Colonic mucosa (tissue), 4 donors: ENCODE data around the gene PLCL2. TPM values are rescaled to one million over a fixed set of nuclear protein-coding genes. Genes with fewer than 3 reads are reported as not detected.

Experiments
- DNase-seq: peaks from one replicate; pipeline ENCODE4 v3.0.0-alpha.2; 2020
- H3K27ac ChIP-seq: fragments of 200-600 bp; one replicate; pipeline ENCODE4 v1.8.0; 2021
- H3K27me3 ChIP-seq: fragments of 200-600 bp; one replicate; pipeline ENCODE4 v1.8.0; 2021
- H3K36me3 ChIP-seq: fragments of 200-600 bp; one replicate; pipeline ENCODE4 v1.8.0; 2021
- H3K4me1 ChIP-seq: fragments of 200-600 bp; one replicate; pipeline ENCODE4 v1.8.0; 2021; ENCODE audit warnings: mild to moderate bottlenecking
- H3K4me3 ChIP-seq: fragments of 200-600 bp; one replicate; pipeline ENCODE4 v1.8.0; 2021
- H3K9ac ChIP-seq, 2 donors: one replicate each; pipeline ENCODE4 v1.7.0; 2013; ENCODE audit warnings: control low read depth in 2 of 2, low read depth in 2 of 2, low read length in 2 of 2
- H3K9me3 ChIP-seq: fragments of 200-600 bp; one replicate; pipeline ENCODE4 v1.8.0; 2021
- CTCF ChIP-seq: fragments of 200-600 bp; IDR thresholded peaks from one replicate; pipeline ENCODE4 v1.8.0; 2022; ENCODE audit warnings: antibody characterized with exemption, mild to moderate bottlenecking
- intact Hi-C: fragments of 100-400 bp; cut with DNase I; formaldehyde crosslinking; loops from one replicate; pipeline ENCODE4 v1.14.1; 2022
- total RNA-seq, 2 donors: library from RNA; stranded (reverse); fragmentation: NEBNext Ultra II Directional in 1 of 2; extraction: Animal tissue kit (Norgen Biotek cat#: 25700) in 1 of 2; gene quantifications; one replicate each; pipeline ENCODE4 v1.2.1, GENCODE V29; 2021
- donor health status: healthy.
- donor health status: DM: no; HTN: no; CAD: no.
- donor health status: DM: no; HTN: no; CAD: no.

The PLCL2 gene
- total RNA-seq, 2 donors from 2014 or later, result 12.3 to 15.0 TPM

- intact Hi-C loops, result no loop called here
- Histone ChIP-seq H3K4me3 (no peak overlapping the region), H3K9ac (no peak overlapping the region), H3K36me3 (no peaks in the 10 kb centered on the region), H3K27me3 (no peaks in the 10 kb centered on the region), H3K4me1 (no peaks in the 10 kb centered on the region), H3K9me3 (no peaks in the 10 kb centered on the region), H3K27ac (no peak overlapping the region)
- no peak for TF ChIP-seq CTCF
- no peak for DNase-seq
Measured at GRCh38 chr3:16923112-16923511, 38.4 kb downstream of the PLCL2 start.

- no peak for TF ChIP-seq CTCF
- no peak overlapping the region for H3K4me3 ChIP-seq
- DNase-seq, result no peak
Measured at GRCh38 chr3:16927485-16927884, 42.7 kb downstream of the PLCL2 start.

GRCh38 chr3:16928386-16929132, 43.8 kb downstream of the PLCL2 start:
- intact Hi-C loops, result no loop called here
- no peaks in the 10 kb centered on the region for H3K27me3 ChIP-seq
- H3K9ac ChIP-seq, result no peak overlapping the region
- no peaks in the 10 kb centered on the region for H3K4me1 ChIP-seq
- H3K9me3 ChIP-seq, result no peaks in the 10 kb centered on the region
- no peak overlapping the region for H3K4me3 ChIP-seq
- TF ChIP-seq CTCF, result no peak
- no peak for DNase-seq
- H3K36me3 ChIP-seq, result no peaks in the 10 kb centered on the region
- no peak overlapping the region for H3K27ac ChIP-seq

More at GRCh38 chr3:16927485-16927884, 42.7 kb downstream of the PLCL2 start:
- Histone ChIP-seq H3K36me3 (no peaks in the 10 kb centered on the region), H3K4me1 (no peaks in the 10 kb centered on the region), H3K9me3 (no peaks in the 10 kb centered on the region), H3K27ac (no peak overlapping the region), H3K27me3 (no peaks in the 10 kb centered on the region), H3K9ac (no peak overlapping the region)
- intact Hi-C loops, result no loop called here

GRCh38 chr3:16929311-16929710, 44.6 kb downstream of the PLCL2 start:
- H3K27me3 ChIP-seq, result no peaks in the 10 kb centered on the region
- no peaks in the 10 kb centered on the region for H3K4me1 ChIP-seq
- H3K36me3 ChIP-seq, result no peaks in the 10 kb centered on the region
- DNase-seq, result no peak
- H3K9me3 ChIP-seq, result no peaks in the 10 kb centered on the region
- TF ChIP-seq CTCF, result no peak
- no peak overlapping the region for H3K4me3 ChIP-seq
- H3K27ac ChIP-seq, result no peak overlapping the region
- H3K9ac ChIP-seq, result no peak overlapping the region
- intact Hi-C loops, result no loop called here

GRCh38 chr3:16932877-16933276, 48.1 kb downstream of the PLCL2 start:
- TF ChIP-seq CTCF, result no peak
- H3K36me3 ChIP-seq, result no peaks in the 10 kb centered on the region
- no peak overlapping the region for H3K9ac ChIP-seq
- no peaks in the 10 kb centered on the region for H3K9me3 ChIP-seq
- H3K4me3 ChIP-seq, result no peak overlapping the region
- no peaks in the 10 kb centered on the region for H3K4me1 ChIP-seq
- no peak for DNase-seq
- intact Hi-C loops, result no loop called here
- no peaks in the 10 kb centered on the region for H3K27me3 ChIP-seq
- no peak overlapping the region for H3K27ac ChIP-seq
